ENCODE results near the gene MED26. TPM values are rescaled to one million over a fixed set of nuclear protein-coding genes. Genes with fewer than 3 reads are reported as not detected.
"Not testable (repeated sequence)": the region's sequence is repeated elsewhere in the genome, so short reads cannot be mapped to it uniquely, and the experiment has no call there.

Gene MED26
- total RNA-seq, 1 donor = 7.1 TPM

DNA sequence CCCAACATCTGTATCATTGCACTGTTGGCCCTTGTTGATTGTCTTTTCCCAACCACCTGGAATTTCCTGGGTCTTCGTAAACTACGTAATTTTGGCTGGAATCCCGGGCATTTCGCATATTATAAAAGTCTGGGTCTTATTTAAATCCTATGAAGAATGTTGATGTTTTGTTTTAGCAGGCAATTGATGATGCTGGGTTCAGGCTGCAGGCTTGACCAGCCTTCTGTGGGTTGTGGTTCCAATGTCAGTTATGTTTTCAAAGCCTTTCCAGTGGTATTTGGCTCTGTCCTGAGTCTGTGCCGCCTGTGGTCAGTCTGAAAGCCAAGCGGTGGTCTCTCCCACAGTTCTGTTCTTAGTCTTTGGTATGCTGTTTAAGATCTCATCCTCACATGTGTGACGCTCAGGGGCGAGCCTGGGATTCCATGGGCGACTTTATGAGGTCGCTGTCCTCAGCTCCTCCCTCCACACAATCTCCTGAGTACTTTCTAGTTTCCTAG lies 68.2 kb downstream of the MED26 start:
- H3K4me3 ChIP-seq (ENCODE audit: low read depth, low read length) = no peak overlapping the region
- no peak for DNase-seq (ENCODE audit: low read depth)
- TF ChIP-seq, protein P1, sequence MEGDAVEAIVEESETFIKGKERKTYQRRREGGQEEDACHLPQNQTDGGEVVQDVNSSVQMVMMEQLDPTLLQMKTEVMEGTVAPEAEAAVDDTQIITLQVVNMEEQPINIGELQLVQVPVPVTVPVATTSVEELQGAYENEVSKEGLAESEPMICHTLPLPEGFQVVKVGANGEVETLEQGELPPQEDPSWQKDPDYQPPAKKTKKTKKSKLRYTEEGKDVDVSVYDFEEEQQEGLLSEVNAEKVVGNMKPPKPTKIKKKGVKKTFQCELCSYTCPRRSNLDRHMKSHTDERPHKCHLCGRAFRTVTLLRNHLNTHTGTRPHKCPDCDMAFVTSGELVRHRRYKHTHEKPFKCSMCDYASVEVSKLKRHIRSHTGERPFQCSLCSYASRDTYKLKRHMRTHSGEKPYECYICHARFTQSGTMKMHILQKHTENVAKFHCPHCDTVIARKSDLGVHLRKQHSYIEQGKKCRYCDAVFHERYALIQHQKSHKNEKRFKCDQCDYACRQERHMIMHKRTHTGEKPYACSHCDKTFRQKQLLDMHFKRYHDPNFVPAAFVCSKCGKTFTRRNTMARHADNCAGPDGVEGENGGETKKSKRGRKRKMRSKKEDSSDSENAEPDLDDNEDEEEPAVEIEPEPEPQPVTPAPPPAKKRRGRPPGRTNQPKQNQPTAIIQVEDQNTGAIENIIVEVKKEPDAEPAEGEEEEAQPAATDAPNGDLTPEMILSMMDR (IDR thresholded peaks at IDR 0.05; ENCODE audit: insufficient read depth, low read length) = no peak

DNA sequence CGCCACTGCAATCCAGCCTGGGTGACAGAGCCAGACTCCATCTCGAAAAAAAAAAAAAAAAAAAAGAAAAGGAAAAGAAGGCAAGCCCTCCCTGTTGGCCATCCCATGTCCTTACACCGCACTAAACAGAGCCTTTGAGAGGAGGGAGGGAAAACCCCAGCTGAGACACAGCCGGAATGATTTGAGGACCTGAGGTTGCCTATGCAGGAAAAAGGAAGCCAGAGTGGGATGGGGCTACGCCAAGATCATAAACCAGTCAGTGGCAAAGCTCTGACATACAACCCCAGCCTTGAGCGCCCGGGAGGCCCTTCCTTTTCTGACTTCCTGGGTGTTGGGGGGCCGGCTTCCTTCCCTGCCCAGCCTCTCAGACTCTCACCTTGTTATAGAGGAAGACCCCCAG lies 73.2 kb downstream of the MED26 start:
- DNase-seq (ENCODE audit: low read depth) = no peak

DNA sequence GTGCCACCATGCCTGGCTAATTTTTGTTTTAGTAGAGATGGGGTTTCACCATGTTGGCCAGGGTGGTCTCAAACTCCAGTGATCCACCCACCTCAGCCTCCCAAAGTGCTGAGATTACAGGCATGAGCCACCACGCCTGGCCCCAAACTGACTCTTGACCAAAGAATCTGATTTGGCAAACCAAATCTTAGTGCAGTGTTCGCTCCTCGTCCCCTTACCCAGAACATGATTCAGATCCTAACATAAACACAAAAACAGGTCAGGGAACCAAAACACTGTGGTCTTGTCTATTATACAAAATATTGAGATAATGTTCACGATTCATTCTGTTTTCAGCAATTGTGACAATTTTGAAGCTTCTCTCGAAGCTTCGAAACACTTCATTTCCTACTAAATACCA lies 76.1 kb downstream of the MED26 start:
- not testable (repeated sequence) for DNase-seq (ENCODE audit: low read depth); H3K4me3 ChIP-seq (ENCODE audit: low read depth, low read length)

More for the DNA sequence above, 73.2 kb downstream of the MED26 start:
- no peak overlapping the region for H3K4me3 ChIP-seq (ENCODE audit: low read depth, low read length)
- TF ChIP-seq, protein P1 (IDR thresholded peaks at IDR 0.05; ENCODE audit: insufficient read depth, low read length) = no peak

DNA sequence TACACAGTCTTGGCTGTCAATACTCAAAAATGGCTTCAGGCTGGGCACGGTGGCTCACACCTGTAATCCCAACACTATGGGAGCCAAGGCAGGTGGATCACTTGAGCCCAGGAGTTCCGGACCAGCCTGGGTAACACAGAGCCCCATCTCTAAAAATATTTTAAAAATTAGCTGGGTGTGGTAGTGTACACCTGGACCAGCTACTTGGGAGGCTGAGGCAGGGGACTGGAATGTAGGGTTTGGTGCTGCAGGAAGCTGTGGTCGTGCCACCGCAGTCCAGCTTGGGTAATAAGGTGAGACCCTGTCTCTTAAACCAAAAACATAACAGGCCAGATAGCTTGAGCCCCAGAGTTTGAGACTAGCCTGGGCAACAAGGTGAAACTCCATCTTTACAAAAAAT lies 79.0 kb downstream of the MED26 start:
- TF ChIP-seq, protein P1 (IDR thresholded peaks at IDR 0.05; ENCODE audit: insufficient read depth, low read length) = no peak
- DNase-seq (ENCODE audit: low read depth) = no peak
- no peak overlapping the region for H3K4me3 ChIP-seq (ENCODE audit: low read depth, low read length)

DNA sequence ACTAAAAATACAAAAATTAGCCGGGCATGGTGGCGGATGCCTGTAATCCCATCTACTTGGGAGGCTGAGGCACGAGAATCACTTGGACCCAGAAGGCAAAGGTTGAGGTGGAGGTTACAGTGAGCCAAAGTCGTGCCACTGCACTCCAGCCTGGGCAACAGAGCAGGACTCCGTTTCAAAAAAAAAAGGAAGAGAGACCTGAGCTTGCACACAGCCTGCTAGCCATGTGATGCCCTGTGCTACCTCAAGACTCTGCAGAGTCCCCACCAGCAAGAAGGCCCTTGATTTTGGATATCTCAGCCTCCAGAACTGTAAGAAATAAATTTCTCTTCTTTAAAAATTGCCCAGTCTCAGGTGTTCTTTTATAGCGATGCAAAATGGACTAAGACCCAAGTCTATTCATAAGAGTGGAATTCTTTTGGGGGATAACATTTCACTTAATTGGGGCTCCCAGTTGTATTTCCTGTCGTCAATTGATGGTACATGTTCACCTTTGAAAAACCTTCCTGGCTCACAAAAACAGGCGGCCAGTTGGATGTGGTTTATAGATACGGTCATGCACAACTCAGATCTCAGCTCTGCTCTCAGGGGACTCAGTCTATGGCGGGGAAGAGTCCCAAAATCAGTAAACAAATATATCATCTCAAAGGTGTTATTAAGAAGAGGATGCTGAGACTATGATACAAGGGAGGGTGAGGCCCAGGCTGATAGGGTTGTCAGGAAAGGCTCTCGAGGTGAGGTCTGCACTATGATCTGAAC lies 83.4 kb downstream of the MED26 start:
- TF ChIP-seq, protein P1 (IDR thresholded peaks at IDR 0.05; ENCODE audit: insufficient read depth, low read length) = no peak
- H3K4me3 ChIP-seq (ENCODE audit: low read depth, low read length) = no peak overlapping the region
- no peak for DNase-seq (ENCODE audit: low read depth)

DNA sequence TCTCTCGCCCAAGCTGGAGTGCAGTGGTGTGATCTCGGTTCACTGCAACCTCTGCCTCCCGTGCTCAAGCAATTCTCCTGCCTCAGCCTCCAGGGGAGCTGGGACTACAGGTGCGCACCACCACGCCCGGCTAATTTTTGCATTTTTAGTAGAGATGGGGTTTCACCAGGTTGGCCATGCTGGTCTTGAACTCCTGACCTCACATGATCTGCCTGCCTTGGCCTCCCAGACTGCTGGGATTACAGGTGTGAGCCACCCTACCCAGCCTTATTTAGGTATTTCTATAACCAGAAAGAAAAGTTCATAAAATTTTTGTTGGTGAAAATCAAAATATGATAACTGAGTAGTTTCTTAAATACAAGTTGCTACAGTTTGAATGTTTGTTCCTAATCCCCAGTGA lies 84.3 kb downstream of the MED26 start:
- H3K4me3 ChIP-seq (ENCODE audit: low read depth, low read length); DNase-seq (ENCODE audit: low read depth): not testable (repeated sequence)

DNA sequence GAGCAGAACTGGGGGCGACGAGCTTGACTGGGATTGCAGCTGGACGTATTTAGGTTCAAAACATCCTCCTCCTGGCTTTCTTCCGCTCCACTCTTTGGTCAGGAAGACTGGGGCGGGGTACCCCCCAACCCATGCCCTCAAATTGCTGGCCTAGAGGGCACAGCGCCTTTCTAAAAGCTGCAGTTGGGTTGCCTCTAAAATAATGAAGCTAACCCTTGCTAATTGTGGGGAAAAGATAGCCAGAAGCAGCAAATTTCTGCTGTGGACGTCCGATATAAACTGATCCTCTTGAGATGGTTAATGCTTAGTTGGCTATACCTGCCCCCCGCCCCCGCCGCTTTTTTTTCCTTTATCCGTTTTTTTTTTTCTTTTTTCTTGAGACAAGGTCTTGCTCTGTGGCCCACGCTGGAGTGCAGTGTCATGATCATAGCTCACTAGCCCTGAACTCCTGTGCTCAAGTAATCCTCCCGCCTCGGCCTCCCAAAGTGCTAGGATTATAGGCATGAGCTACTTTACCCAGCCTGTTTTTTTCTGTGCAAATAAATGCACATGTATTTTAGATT lies 85.0 kb downstream of the MED26 start:
- DNase-seq (ENCODE audit: low read depth) = peak; percentile 6
- TF ChIP-seq, protein P1 (IDR thresholded peaks at IDR 0.05; ENCODE audit: insufficient read depth, low read length) = no peak
- H3K4me3 ChIP-seq (ENCODE audit: low read depth, low read length) = peak overlapping the region; percentile 93
